Activated CD4-positive, alpha-beta memory T cell treated with anti-CD3 and anti-CD28 coated beads for 36 hours (primary cell): Measurements from ENCODE around the gene DEFB127. TPM values are rescaled to one million over a fixed set of nuclear protein-coding genes. Genes with fewer than 3 reads are reported as not detected.
"Not testable (repeated sequence)": the region's sequence is repeated elsewhere in the genome, so short reads cannot be mapped to it uniquely, and the experiment has no call there.

Source experiments
- CTCF ChIA-PET: fragments of 350-600 bp; sonication (Branson Sonifier 250); formaldehyde crosslinking; loops from one replicate; lab custom pipeline; 2021; ENCODE audit warnings: antibody characterized with exemption, inconsistent platforms; lab: Charles Lee
- POLR2A ChIA-PET: fragments of 350-600 bp; sonication (Branson Sonifier 250); formaldehyde crosslinking; loops from one replicate; lab custom pipeline; 2021; ENCODE audit warnings: antibody characterized with exemption; lab: Charles Lee
- DNase-seq: peaks from one replicate; pipeline ENCODE4 v3.0.0-alpha.2; 2020
- H3K27ac Mint-ChIP-seq: one replicate; pipeline ENCODE4 v1.8.0; 2021; ENCODE audit warnings: mixed read lengths
- H3K27me3 Mint-ChIP-seq: one replicate; pipeline ENCODE4 v1.8.0; 2021; ENCODE audit warnings: mixed read lengths
- H3K36me3 Mint-ChIP-seq: one replicate; pipeline ENCODE4 v1.8.0; 2021; ENCODE audit warnings: mixed read lengths
- H3K4me1 Mint-ChIP-seq: one replicate; pipeline ENCODE4 v1.8.0; 2021; ENCODE audit warnings: low read depth, mixed read lengths
- H3K4me3 Mint-ChIP-seq: one replicate; pipeline ENCODE4 v1.8.0; 2021; ENCODE audit warnings: mild to moderate bottlenecking, mixed read lengths
- H3K9me3 Mint-ChIP-seq: one replicate; pipeline ENCODE4 v1.8.0; 2021; ENCODE audit warnings: mixed read lengths
- intact Hi-C: fragments of 100-400 bp; cut with micrococcal nuclease; formaldehyde crosslinking; loops from one replicate; pipeline ENCODE4 v1.15.1; 2023
- total RNA-seq, 2 experiments: library from RNA; stranded (reverse); gene quantifications; one replicate each; pipeline ENCODE4 v1.2.3, GENCODE V29; 2021

Gene DEFB127
- total RNA-seq, 2 experiments from 2014 or later = not detected

DNA sequence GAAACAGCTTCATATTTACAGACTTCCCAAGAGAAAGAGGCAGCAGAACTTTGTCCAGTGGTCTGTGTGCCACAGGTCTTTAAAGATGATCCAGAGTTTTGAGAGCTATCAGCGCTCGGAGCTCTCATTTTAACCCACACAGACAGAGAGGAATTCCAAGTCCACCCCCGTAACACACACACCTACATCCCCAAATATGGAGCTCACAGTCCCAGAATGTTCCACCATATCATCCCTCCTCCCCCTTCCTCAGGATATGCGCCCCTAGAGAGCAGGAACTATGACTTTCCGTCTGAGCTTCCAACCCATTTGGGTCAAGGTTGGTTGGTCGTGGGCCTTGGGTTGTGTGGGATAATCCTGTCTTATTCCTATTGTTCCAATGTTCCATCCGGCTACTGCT lies 32.4 kb downstream of the DEFB127 start, which contains the start of gene DEFB128:
TSS of gene DEFB128 (minus strand) at position 101 of the 400 bp plus-strand sequence. CDS start at position 13, 88 bp downstream.
- Mint-ChIP-seq H3K27me3 (peaks cover 27% of the 10 kb centered on the region), H3K4me3 (no peak within 1 kb of the TSS), H3K4me1 (no peaks in the 10 kb centered on the region), H3K9me3 (peaks cover 16% of the 10 kb centered on the region), H3K36me3 (peaks cover 2% of the 10 kb centered on the region), H3K27ac (no peak within 1 kb of the TSS)
- CTCF ChIA-PET = no interaction called here
- intact Hi-C loops = no loop called here
- no peak for DNase-seq
- POLR2A ChIA-PET = no interaction called here

GRCh38 chr20:198225-198624 lies 41.0 kb downstream of the DEFB127 start:
- Mint-ChIP-seq H3K4me1 (no peaks in the 10 kb centered on the region), H3K27me3 (peaks cover 21% of the 10 kb centered on the region), H3K4me3 (no peak overlapping the region), H3K36me3 (peaks cover 1% of the 10 kb centered on the region), H3K9me3 (peaks cover 2% of the 10 kb centered on the region), H3K27ac (no peak overlapping the region)
- intact Hi-C loops = no loop called here
- no peak for DNase-seq
- CTCF ChIA-PET = interaction anchor here (0.6 to 0.7 kb wide), 3 partner anchors 17 to 1929 kb away, joined by 3 read pairs; no protein-coding TSS in a partner anchor
- POLR2A ChIA-PET = no interaction called here

- POLR2A ChIA-PET = no interaction called here
- peaks cover 25% of the 10 kb centered on the region for H3K27me3 Mint-ChIP-seq
- H3K9me3 Mint-ChIP-seq = peaks cover 2% of the 10 kb centered on the region
- no peak overlapping the region for H3K4me3 Mint-ChIP-seq
- peaks cover 1% of the 10 kb centered on the region for H3K36me3 Mint-ChIP-seq
- H3K27ac Mint-ChIP-seq = no peak overlapping the region
- CTCF ChIA-PET = interaction anchor here (0.7 kb wide), 1 partner anchor 8 kb away, joined by 3 read pairs; no protein-coding TSS in a partner anchor
- H3K4me1 Mint-ChIP-seq = no peaks in the 10 kb centered on the region
- intact Hi-C loops = no loop called here
- DNase-seq = no peak
Observed at GRCh38 chr20:199996-200395, 42.7 kb downstream of the DEFB127 start.

- H3K36me3 Mint-ChIP-seq = not testable (repeated sequence)
- CTCF ChIA-PET = interaction anchor here (2.1 kb wide), 1 partner anchor 63 kb away, joined by 8 read pairs; no protein-coding TSS in a partner anchor
Observed at GRCh38 chr20:203630-204029, 46.4 kb downstream of the DEFB127 start.

More at GRCh38 chr20:203630-204029, 46.4 kb downstream of the DEFB127 start:
- H3K27ac Mint-ChIP-seq, H3K27me3 Mint-ChIP-seq, H3K9me3 Mint-ChIP-seq, DNase-seq, intact Hi-C loops, POLR2A ChIA-PET, H3K4me1 Mint-ChIP-seq, H3K4me3 Mint-ChIP-seq: not testable (repeated sequence)

Other genes starting within 250 kb of the DEFB127 start
- not detected for gene DEFB125, start 69.8 kb upstream of the DEFB127 start, total RNA-seq
- not detected for gene DEFB126, start 14.9 kb upstream of the DEFB127 start, total RNA-seq
- not detected for gene DEFB128, start 32.3 kb downstream of the DEFB127 start, total RNA-seq
- not detected for gene DEFB129, start 69.8 kb downstream of the DEFB127 start, total RNA-seq
- not detected for gene DEFB132, start 100.3 kb downstream of the DEFB127 start, total RNA-seq
- 1 to 10 TPM; 5.4 to 6.4 TPM for gene C20orf96, start 133.3 kb downstream of the DEFB127 start, total RNA-seq
- gene ZCCHC3, start 140.1 kb downstream of the DEFB127 start, total RNA-seq = 10 to 100 TPM; 15.2 to 15.9 TPM
- gene SOX12, start 168.1 kb downstream of the DEFB127 start, total RNA-seq = 1 to 10 TPM; 4.4 to 4.7 TPM
- gene NRSN2, start 189.7 kb downstream of the DEFB127 start, total RNA-seq = 1 to 10 TPM; 9.5 to 9.7 TPM
- gene TRIB3, start 223.3 kb downstream of the DEFB127 start, total RNA-seq = 10 to 100 TPM; 42.6 to 43.5 TPM